Panc1 (cell line): ENCODE results near the gene GRM1. TPM values are rescaled to one million over a fixed set of nuclear protein-coding genes. Genes with fewer than 3 reads are reported as not detected.

ENCODE experiments used
- ATAC-seq: fragments of 200-7000 bp; cut with Tn5 transposase; 2 replicates; pipeline ENCODE4 v1.9.1; 2020; ENCODE audit warnings: mild to moderate bottlenecking, moderate library complexity
- BruUV-seq: library from RNA; stranded (reverse); fragments of 400-500 nt; replicated peaks from 2 replicates; lab custom pipeline; 2021; lab: Mats Ljungman, UMichigan
- CTCF ChIA-PET: fragments of 300-600 bp; sonication (Branson Sonifier 250); formaldehyde crosslinking; loops from one replicate; lab custom pipeline; 2022; ENCODE audit warnings: antibody characterized with exemption; lab: Charles Lee
- POLR2A ChIA-PET: fragments of 300-600 bp; sonication (Branson Sonifier 250); formaldehyde crosslinking; loops from one replicate; lab custom pipeline; 2022; ENCODE audit warnings: antibody characterized with exemption; lab: Charles Lee
- DNase-seq: peaks from one replicate; pipeline ENCODE4 v3.0.0-alpha.2; 2010; ENCODE audit warnings: low read depth, low spot score
- H3K27ac ChIP-seq: 2 replicates; pipeline ENCODE4 v1.5.1; 2011; ENCODE audit warnings: mild to moderate bottlenecking, low read length, inconsistent platforms
- H3K27me3 ChIP-seq: fragments of 200-500 bp; sonication (Bioruptor generic); 2 replicates; pipeline ENCODE4 v1.6.0; 2014; ENCODE audit warnings: low read length, inconsistent platforms; ENCODE audit not compliant: control insufficient read depth, insufficient read depth
- H3K36me3 ChIP-seq: fragments of 200-500 bp; sonication (Bioruptor generic); 2 replicates; pipeline ENCODE4 v1.5.1; 2014; ENCODE audit warnings: inconsistent platforms, mild to moderate bottlenecking, low read length, moderate library complexity; ENCODE audit not compliant: control insufficient read depth, insufficient read depth
- H3K4me1 ChIP-seq: 2 replicates; pipeline ENCODE4 v1.5.1; 2011; ENCODE audit warnings: inconsistent platforms, mild to moderate bottlenecking, low read length, moderate library complexity; ENCODE audit not compliant: control insufficient read depth, insufficient read depth
- H3K4me3 ChIP-seq, 2 experiments: 2 replicates each; pipeline ENCODE4 v1.5.1; 2011 to 2012; ENCODE audit warnings: low read depth in 2 of 2, low read length in 2 of 2, mild to moderate bottlenecking in 2 of 2, inconsistent platforms in 1 of 2, moderate library complexity in 1 of 2
- H3K9me3 ChIP-seq: fragments of 200-500 bp; sonication (Bioruptor generic); 2 replicates; pipeline ENCODE4 v1.5.1; 2014; ENCODE audit warnings: low read depth, mild to moderate bottlenecking, inconsistent platforms, low read length, moderate library complexity; ENCODE audit not compliant: control insufficient read depth, insufficient read depth
- CTCF ChIP-seq: fragments of 450-650 bp; IDR thresholded peaks from 2 replicates; pipeline ENCODE4 v1.5.1; 2017; ENCODE audit warnings: mild to moderate bottlenecking
- POLR2AphosphoS5 ChIP-seq: IDR thresholded peaks from 2 replicates; pipeline ENCODE4 v1.6.1; 2012; ENCODE audit warnings: mild to moderate bottlenecking, low read depth, low read length, moderate library complexity
- SIN3A ChIP-seq: IDR thresholded peaks from 2 replicates; pipeline ENCODE4 v1.6.1; 2012; ENCODE audit warnings: low read depth, mild to moderate bottlenecking, low read length, moderate library complexity, borderline replicate concordance; ENCODE audit not compliant: insufficient read depth
- TCF7L2 ChIP-seq: IDR thresholded peaks from 2 replicates; pipeline ENCODE4 v1.6.1; 2011; ENCODE audit warnings: mild to moderate bottlenecking, low read depth, low read length, inconsistent platforms
- in situ Hi-C: cut with HindIII; loops from 2 replicates; pipeline ENCODE4 v1.10.0; 2016; ENCODE audit warnings: low sequenced_read_pairs, low pct_unique_long_range_greater_than_20kb
- intact Hi-C: fragments of 100-400 bp; cut with micrococcal nuclease; formaldehyde crosslinking; loops from one replicate; pipeline ENCODE4 v1.10.0; 2022; ENCODE audit not compliant: unreplicated experiment
- total RNA-seq: library from RNA; stranded (reverse); gene quantifications from one replicate; pipeline ENCODE4 v1.2.1, GENCODE V29; 2021; ENCODE audit not compliant: unreplicated experiment
- TF ChIP-seq, protein P1 (sequence below), 2 experiments: IDR thresholded peaks; 2 replicates each; pipeline ENCODE4 v1.6.1; 2011 to 2012; ENCODE audit warnings: low read depth in 2 of 2, control low read depth in 1 of 2, low read length in 1 of 2, mild to moderate bottlenecking in 1 of 2, moderate library complexity in 1 of 2; ENCODE audit not compliant: insufficient read depth in 1 of 2

The GRM1 gene
- total RNA-seq, 1 experiment from 2014 or later: not detected

DNA sequence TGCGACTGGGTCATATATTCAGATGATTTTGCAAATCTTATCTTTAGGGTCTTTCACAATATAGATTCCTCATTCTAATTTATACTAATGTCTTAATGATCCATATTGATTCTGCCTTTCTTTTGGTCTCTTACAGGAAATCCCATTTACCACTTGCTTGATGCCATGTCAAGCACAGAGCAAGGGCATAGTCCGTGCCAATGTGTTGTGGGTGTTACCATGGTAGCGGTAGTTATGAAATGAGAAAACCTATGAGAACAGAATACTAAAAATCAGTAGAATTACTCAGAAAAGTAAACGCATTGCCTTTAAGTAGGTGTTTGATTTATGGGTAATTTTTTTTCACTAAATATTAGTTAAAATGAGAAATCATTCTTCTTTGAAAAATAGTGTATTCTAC is 360.9 kb downstream of the GRM1 start:
- no peak for DNase-seq
- POLR2A ChIA-PET: no interaction called here
- H3K27ac ChIP-seq: no peak overlapping the region
- no peaks in the 10 kb centered on the region for H3K27me3 ChIP-seq
- BruUV-seq: no TSS peak
- H3K4me3 ChIP-seq: no peak overlapping the region
- intact Hi-C loops (no loop called here), in situ Hi-C loops (no loop called here)
- H3K9me3 ChIP-seq: no peaks in the 10 kb centered on the region
- CTCF ChIA-PET: no interaction called here
- H3K4me1 ChIP-seq: no peaks in the 10 kb centered on the region
- TF ChIP-seq SIN3A: no peak
- TF ChIP-seq POLR2AphosphoS5: no peak
- TF ChIP-seq, protein P1, sequence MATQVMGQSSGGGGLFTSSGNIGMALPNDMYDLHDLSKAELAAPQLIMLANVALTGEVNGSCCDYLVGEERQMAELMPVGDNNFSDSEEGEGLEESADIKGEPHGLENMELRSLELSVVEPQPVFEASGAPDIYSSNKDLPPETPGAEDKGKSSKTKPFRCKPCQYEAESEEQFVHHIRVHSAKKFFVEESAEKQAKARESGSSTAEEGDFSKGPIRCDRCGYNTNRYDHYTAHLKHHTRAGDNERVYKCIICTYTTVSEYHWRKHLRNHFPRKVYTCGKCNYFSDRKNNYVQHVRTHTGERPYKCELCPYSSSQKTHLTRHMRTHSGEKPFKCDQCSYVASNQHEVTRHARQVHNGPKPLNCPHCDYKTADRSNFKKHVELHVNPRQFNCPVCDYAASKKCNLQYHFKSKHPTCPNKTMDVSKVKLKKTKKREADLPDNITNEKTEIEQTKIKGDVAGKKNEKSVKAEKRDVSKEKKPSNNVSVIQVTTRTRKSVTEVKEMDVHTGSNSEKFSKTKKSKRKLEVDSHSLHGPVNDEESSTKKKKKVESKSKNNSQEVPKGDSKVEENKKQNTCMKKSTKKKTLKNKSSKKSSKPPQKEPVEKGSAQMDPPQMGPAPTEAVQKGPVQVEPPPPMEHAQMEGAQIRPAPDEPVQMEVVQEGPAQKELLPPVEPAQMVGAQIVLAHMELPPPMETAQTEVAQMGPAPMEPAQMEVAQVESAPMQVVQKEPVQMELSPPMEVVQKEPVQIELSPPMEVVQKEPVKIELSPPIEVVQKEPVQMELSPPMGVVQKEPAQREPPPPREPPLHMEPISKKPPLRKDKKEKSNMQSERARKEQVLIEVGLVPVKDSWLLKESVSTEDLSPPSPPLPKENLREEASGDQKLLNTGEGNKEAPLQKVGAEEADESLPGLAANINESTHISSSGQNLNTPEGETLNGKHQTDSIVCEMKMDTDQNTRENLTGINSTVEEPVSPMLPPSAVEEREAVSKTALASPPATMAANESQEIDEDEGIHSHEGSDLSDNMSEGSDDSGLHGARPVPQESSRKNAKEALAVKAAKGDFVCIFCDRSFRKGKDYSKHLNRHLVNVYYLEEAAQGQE (IDR thresholded peaks at IDR 0.05; ENCODE audit: insufficient read depth in 1 of 2, low read depth in 2 of 2, low read length in 1 of 2): no peak
- no peak for TF ChIP-seq TCF7L2
- TF ChIP-seq CTCF: no peak
- no peaks in the 10 kb centered on the region for H3K36me3 ChIP-seq
- ATAC-seq: no peak

- TF ChIP-seq TCF7L2 (no peak), SIN3A (no peak), POLR2AphosphoS5 (no peak), CTCF (no peak)
- TF ChIP-seq, protein P1 (IDR thresholded peaks at IDR 0.05; ENCODE audit: insufficient read depth in 1 of 2, low read depth in 2 of 2, low read length in 1 of 2): no peak
- Histone ChIP-seq H3K27ac (no peak overlapping the region), H3K4me3 (no peak overlapping the region), H3K36me3 (no peaks in the 10 kb centered on the region), H3K4me1 (no peaks in the 10 kb centered on the region), H3K27me3 (no peaks in the 10 kb centered on the region), H3K9me3 (no peaks in the 10 kb centered on the region)
- no TSS peak for BruUV-seq
- DNase-seq (no peak), ATAC-seq (no peak)
- CTCF ChIA-PET: no interaction called here
- intact Hi-C loops (no loop called here), in situ Hi-C loops (no loop called here)
- POLR2A ChIA-PET: no interaction called here
These were observed 368.8 kb downstream of the GRM1 start for GRCh38 chr6:146397638-146398037.
